MCF 10A (cell line): ENCODE results near the gene SMAD3. TPM values are rescaled to one million over a fixed set of nuclear protein-coding genes. Genes with fewer than 3 reads are reported as not detected.

Source experiments
- BruUV-seq: library from RNA; stranded (reverse); fragments of 400-500 nt; replicated peaks from 2 replicates; lab custom pipeline; 2021; lab: Mats Ljungman, UMichigan
- CTCF ChIA-PET: fragments of 300-600 bp; sonication (Branson Sonifier 250); formaldehyde crosslinking; extraction: SDS; loops from one replicate; lab custom pipeline; 2021; ENCODE audit warnings: antibody characterized with exemption, inconsistent platforms; lab: Yijun Ruan, JAX
- POLR2A ChIA-PET: fragments of 300-600, 350-650 bp; sonication (Branson Sonifier 250); formaldehyde crosslinking; extraction: SDS; loops from one replicate; lab custom pipeline; 2020; ENCODE audit warnings: antibody characterized with exemption, inconsistent platforms; lab: Yijun Ruan, JAX
- DNase-seq: peaks from one replicate; pipeline ENCODE4 v3.0.0-alpha.2; 2018; ENCODE audit not compliant: unreplicated experiment
- H3K27ac Mint-ChIP-seq: one replicate; pipeline ENCODE4 v1.8.0; 2022; ENCODE audit warnings: mild to moderate bottlenecking, low read depth, mixed read lengths; ENCODE audit not compliant: unreplicated experiment
- H3K27me3 Mint-ChIP-seq: one replicate; pipeline ENCODE4 v1.8.0; 2022; ENCODE audit warnings: mixed read lengths; ENCODE audit not compliant: insufficient read depth, unreplicated experiment
- H3K36me3 Mint-ChIP-seq: one replicate; pipeline ENCODE4 v1.8.0; 2022; ENCODE audit warnings: mild to moderate bottlenecking, moderate library complexity, mixed read lengths; ENCODE audit not compliant: insufficient read depth, unreplicated experiment
- H3K4me1 Mint-ChIP-seq: one replicate; pipeline ENCODE4 v1.8.0; 2022; ENCODE audit warnings: mixed read lengths; ENCODE audit not compliant: insufficient read depth, unreplicated experiment
- H3K4me3 Mint-ChIP-seq: one replicate; pipeline ENCODE4 v1.8.0; 2022; ENCODE audit warnings: mild to moderate bottlenecking, moderate library complexity, mixed read lengths; ENCODE audit not compliant: unreplicated experiment
- H3K9me3 Mint-ChIP-seq: one replicate; pipeline ENCODE4 v1.8.0; 2022; ENCODE audit warnings: mixed read lengths; ENCODE audit not compliant: unreplicated experiment
- CTCF ChIP-seq: fragments of 200-600 bp; IDR thresholded peaks from one replicate; pipeline ENCODE4 v1.8.0; 2022; ENCODE audit warnings: antibody characterized with exemption, mild to moderate bottlenecking; ENCODE audit not compliant: unreplicated experiment
- intact Hi-C: fragments of 100-400 bp; cut with micrococcal nuclease; formaldehyde crosslinking; loops from 2 replicates; pipeline ENCODE4 v1.14.1; 2022
- total RNA-seq: library from RNA; stranded (reverse); gene quantifications from 2 replicates; pipeline ENCODE4 v1.2.3, GENCODE V29; 2022

SMAD3 gene
- total RNA-seq, 1 experiment from 2014 or later: 19.9 TPM

- Mint-ChIP-seq H3K27ac (no peak overlapping the region), H3K27me3 (no peaks in the 10 kb centered on the region), H3K4me1 (no peaks in the 10 kb centered on the region), H3K9me3 (no peaks in the 10 kb centered on the region), H3K36me3 (no peaks in the 10 kb centered on the region), H3K4me3 (no peak overlapping the region)
- CTCF ChIA-PET: no interaction called here
- intact Hi-C loops: no loop called here
- no peak for TF ChIP-seq CTCF
- no TSS peak for BruUV-seq
- no peak for DNase-seq
- POLR2A ChIA-PET: no interaction called here
Measured at GRCh38 chr15:67033571-67034044, 31.8 kb upstream of the SMAD3 start.

GRCh38 chr15:67035886-67036285, 29.5 kb upstream of the SMAD3 start:
- Mint-ChIP-seq H3K27me3 (no peaks in the 10 kb centered on the region), H3K9me3 (no peaks in the 10 kb centered on the region), H3K27ac (no peak overlapping the region), H3K4me1 (no peaks in the 10 kb centered on the region), H3K4me3 (no peak overlapping the region), H3K36me3 (no peaks in the 10 kb centered on the region)
- intact Hi-C loops: no loop called here
- no peak for DNase-seq
- no TSS peak for BruUV-seq
- ChIA-PET POLR2A (no interaction called here), CTCF (no interaction called here)
- TF ChIP-seq CTCF: no peak

- no peaks in the 10 kb centered on the region for H3K36me3 Mint-ChIP-seq
- no peak for TF ChIP-seq CTCF
- no TSS peak for BruUV-seq
- H3K4me1 Mint-ChIP-seq: peaks cover 9% of the 10 kb centered on the region
- CTCF ChIA-PET: interaction anchor here (1.1 kb wide), 1 partner anchor 11 kb away, joined by 4 read pairs; no protein-coding TSS in a partner anchor
- no peak for DNase-seq
- POLR2A ChIA-PET: interaction anchor here (1.0 to 3.1 kb wide), 2 partner anchors 11 to 12 kb away, joined by 5 to 18 read pairs; no protein-coding TSS in a partner anchor
- H3K27me3 Mint-ChIP-seq: no peaks in the 10 kb centered on the region
- H3K27ac Mint-ChIP-seq: no peak overlapping the region
- no peaks in the 10 kb centered on the region for H3K9me3 Mint-ChIP-seq
- no peak overlapping the region for H3K4me3 Mint-ChIP-seq
- intact Hi-C loops: no loop called here
Measured at GRCh38 chr15:67036775-67037555, 28.4 kb upstream of the SMAD3 start.

GRCh38 chr15:67037694-67038093, 27.7 kb upstream of the SMAD3 start:
- Mint-ChIP-seq H3K27ac (no peak overlapping the region), H3K4me1 (peaks cover 13% of the 10 kb centered on the region), H3K27me3 (no peaks in the 10 kb centered on the region), H3K4me3 (no peak overlapping the region), H3K9me3 (no peaks in the 10 kb centered on the region), H3K36me3 (no peaks in the 10 kb centered on the region)
- no TSS peak for BruUV-seq
- POLR2A ChIA-PET: interaction anchor here (0.5 to 3.1 kb wide), 4 partner anchors 11 to 35 kb away, joined by 3 to 18 read pairs (median 4); no protein-coding TSS in a partner anchor
- CTCF ChIA-PET: interaction anchor here (1.1 kb wide), 1 partner anchor 12 kb away, joined by 4 read pairs; no protein-coding TSS in a partner anchor
- TF ChIP-seq CTCF: no peak
- intact Hi-C loops: no loop called here
- no peak for DNase-seq
